Neural cell (in vitro differentiated cells): Measurements from ENCODE around the gene SAPCD1. TPM values are rescaled to one million over a fixed set of nuclear protein-coding genes. Genes with fewer than 3 reads are reported as not detected.

Experiments used
- H2AFZ ChIP-seq: fragments of 200-600, 300-800 bp; sonication (generic), shearing (Covaris generic); 2 replicates; pipeline ENCODE4 v1.6.0; 2014; ENCODE audit warnings: low read depth, mild to moderate bottlenecking, antibody characterized with exemption, low read length, moderate library complexity
- H3F3A ChIP-seq: fragments of 200-600 bp; shearing (Covaris generic); 2 replicates; pipeline ENCODE4 v1.6.1; 2016; ENCODE audit warnings: mild to moderate bottlenecking, moderate library complexity, mixed read lengths, antibody characterized with exemption, low read length; ENCODE audit not compliant: insufficient read depth, poor library complexity, severe bottlenecking
- H3K27ac ChIP-seq: fragments of 200-600, 300-800 bp; sonication (generic), shearing (Covaris generic); 2 replicates; pipeline ENCODE4 v1.5.1; 2014; ENCODE audit warnings: mild to moderate bottlenecking, low read length, moderate library complexity
- H3K27me3 ChIP-seq: fragments of 300-800, 200-600 bp; sonication (generic), shearing (Covaris generic); 2 replicates; pipeline ENCODE4 v1.6.0; 2014; ENCODE audit warnings: mild to moderate bottlenecking, low read depth, low read length, moderate library complexity; ENCODE audit not compliant: insufficient read depth
- H3K36me3 ChIP-seq: fragments of 300-800, 200-600 bp; sonication (generic), shearing (Covaris generic); 2 replicates; pipeline ENCODE4 v1.5.1; 2014; ENCODE audit warnings: mild to moderate bottlenecking, antibody characterized with exemption, low read length, moderate library complexity; ENCODE audit not compliant: insufficient read depth
- H3K4me2 ChIP-seq: fragments of 300-800, 200-600 bp; sonication (generic), shearing (Covaris generic); 2 replicates; pipeline ENCODE4 v1.6.0; 2014; ENCODE audit warnings: mild to moderate bottlenecking, low read length
- H3K4me3 ChIP-seq: fragments of 300-800, 200-600 bp; sonication (generic), shearing (Covaris generic); 2 replicates; pipeline ENCODE4 v1.5.1; 2014; ENCODE audit warnings: mild to moderate bottlenecking, low read length, moderate library complexity
- H3K79me2 ChIP-seq: fragments of 200-600 bp; shearing (Covaris generic); replicated peaks from 2 replicates; pipeline ENCODE4 v1.6.0; 2014; ENCODE audit warnings: mild to moderate bottlenecking, low read length, moderate library complexity; ENCODE audit not compliant: insufficient read depth
- H3K9ac ChIP-seq: fragments of 300-800, 200-600 bp; sonication (generic), shearing (Covaris generic); 2 replicates; pipeline ENCODE4 v1.6.1; 2016; ENCODE audit warnings: mild to moderate bottlenecking, low read length, mixed read lengths
- H3K9me2 ChIP-seq: fragments of 200-600 bp; shearing (Covaris generic); 2 replicates; pipeline ENCODE4 v1.6.1; 2016; ENCODE audit warnings: mild to moderate bottlenecking, low read length, mixed read lengths; ENCODE audit not compliant: insufficient read depth
- H3K9me3 ChIP-seq: fragments of 200-600, 300-800 bp; sonication (generic), shearing (Covaris generic); 2 replicates; pipeline ENCODE4 v1.6.1; 2016; ENCODE audit warnings: mild to moderate bottlenecking, mixed run types, low read length, moderate library complexity, mixed read lengths
- H4K20me1 ChIP-seq: fragments of 200-600 bp; shearing (Covaris generic); 2 replicates; pipeline ENCODE4 v1.6.1; 2016; ENCODE audit warnings: mild to moderate bottlenecking, mixed run types; ENCODE audit not compliant: insufficient read depth
- EP300 ChIP-seq: fragments of 450-650 bp; conservative IDR thresholded peaks from 2 replicates; pipeline ENCODE4 v1.6.1; 2014; ENCODE audit warnings: antibody characterized with exemption, mild to moderate bottlenecking, moderate library complexity; ENCODE audit not compliant: poor library complexity, severe bottlenecking
- EZH2 ChIP-seq: fragments of 200-600, 300-800 bp; shearing (Covaris generic), sonication (generic); IDR thresholded peaks from 2 replicates; pipeline ENCODE4 v1.6.1; 2014; ENCODE audit warnings: antibody characterized with exemption, low read length, borderline replicate concordance, mild to moderate bottlenecking; ENCODE audit not compliant: insufficient read depth, poor library complexity, severe bottlenecking
- MXI1 ChIP-seq: fragments of 450-650 bp; conservative IDR thresholded peaks from 2 replicates; pipeline ENCODE4 v1.6.1; 2014; ENCODE audit warnings: antibody characterized with exemption, mild to moderate bottlenecking; ENCODE audit not compliant: poor library complexity, severe bottlenecking
- POLR2AphosphoS5 ChIP-seq: IDR thresholded peaks from 2 replicates; pipeline ENCODE4 v1.6.1; 2012
- RAD21 ChIP-seq: fragments of 450-650 bp; conservative IDR thresholded peaks from 2 replicates; pipeline ENCODE4 v1.6.1; 2014; ENCODE audit warnings: antibody characterized with exemption, mild to moderate bottlenecking, moderate library complexity
- SMC3 ChIP-seq: fragments of 450-650 bp; conservative IDR thresholded peaks from 2 replicates; pipeline ENCODE4 v1.6.1; 2014; ENCODE audit warnings: antibody characterized with exemption, mild to moderate bottlenecking, moderate library complexity; ENCODE audit not compliant: poor library complexity
- TAF1 ChIP-seq: IDR thresholded peaks from 2 replicates; pipeline ENCODE4 v1.6.1; 2012; ENCODE audit warnings: low read depth
- polyA plus RNA-seq: library from polyadenylated mRNA; depleted of rRNA; stranded (reverse); fragments of >200 nt; gene quantifications from 2 replicates; pipeline ENCODE4 v1.2.3, GENCODE V29; 2014
- TF ChIP-seq, protein P1 (sequence below): IDR thresholded peaks from 2 replicates; pipeline ENCODE4 v1.6.1; 2012; ENCODE audit warnings: borderline replicate concordance
- TF ChIP-seq, protein P2 (sequence below): fragments of 450-650 bp; IDR thresholded peaks from 2 replicates; pipeline ENCODE4 v1.5.1; 2014; ENCODE audit warnings: antibody characterized with exemption, mild to moderate bottlenecking, moderate library complexity; ENCODE audit not compliant: poor library complexity, severe bottlenecking

The SAPCD1 gene
- polyA plus RNA-seq, 1 donor from 2014 or later = not detected

DNA sequence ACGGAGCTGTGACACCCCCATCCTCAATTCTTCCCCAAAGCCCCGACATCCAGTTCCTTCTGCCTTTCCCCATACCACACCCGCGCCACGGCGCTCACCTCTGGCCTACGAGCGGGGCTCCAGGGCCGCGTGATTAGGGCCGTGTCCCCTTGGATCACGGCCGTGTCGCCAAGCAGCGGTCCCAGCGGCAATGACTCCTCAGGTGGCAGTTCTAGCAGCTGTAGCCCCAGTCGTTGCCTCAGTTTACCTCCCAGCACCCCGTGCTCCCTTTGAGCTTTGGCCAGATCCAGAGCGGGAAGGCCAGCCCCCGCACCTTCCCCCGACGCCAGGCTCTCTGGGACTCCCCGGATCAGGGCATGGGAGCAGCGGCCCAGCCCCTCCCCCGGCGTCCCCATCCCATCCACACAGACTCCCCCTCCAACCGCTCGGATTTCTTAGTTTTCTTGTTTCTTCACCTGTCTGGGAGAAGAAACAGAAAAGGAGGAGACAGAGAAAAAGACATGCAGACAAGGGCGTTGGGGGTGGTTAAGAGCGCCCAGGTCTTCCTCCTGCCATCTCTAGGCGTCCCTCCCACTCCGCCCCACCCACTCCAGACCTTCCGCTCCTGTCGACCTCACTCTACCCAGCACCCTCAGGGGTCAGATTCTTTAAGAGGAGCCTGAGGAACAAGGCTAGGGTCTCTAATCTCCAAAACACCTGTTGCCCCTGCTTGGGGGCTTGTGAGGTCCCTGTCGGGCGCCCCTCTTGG lies 33.5 kb upstream of the SAPCD1 start, which contains the start of gene DDAH2:
TSS of gene DDAH2 (minus strand) at position 533 of the 748 bp plus-strand sequence. CDS start at position 395, 138 bp downstream.
- peak within 1 kb of the TSS; percentile 96 for H3K9ac ChIP-seq
- H3K27ac ChIP-seq = peak within 1 kb of the TSS; percentile 76
- peak within 1 kb of the TSS; percentile 92 for H3K4me3 ChIP-seq
- TF ChIP-seq POLR2AphosphoS5 (no peak), TAF1 (no peak), MXI1 (no peak), EZH2 (no peak)
- TF ChIP-seq, protein P1, sequence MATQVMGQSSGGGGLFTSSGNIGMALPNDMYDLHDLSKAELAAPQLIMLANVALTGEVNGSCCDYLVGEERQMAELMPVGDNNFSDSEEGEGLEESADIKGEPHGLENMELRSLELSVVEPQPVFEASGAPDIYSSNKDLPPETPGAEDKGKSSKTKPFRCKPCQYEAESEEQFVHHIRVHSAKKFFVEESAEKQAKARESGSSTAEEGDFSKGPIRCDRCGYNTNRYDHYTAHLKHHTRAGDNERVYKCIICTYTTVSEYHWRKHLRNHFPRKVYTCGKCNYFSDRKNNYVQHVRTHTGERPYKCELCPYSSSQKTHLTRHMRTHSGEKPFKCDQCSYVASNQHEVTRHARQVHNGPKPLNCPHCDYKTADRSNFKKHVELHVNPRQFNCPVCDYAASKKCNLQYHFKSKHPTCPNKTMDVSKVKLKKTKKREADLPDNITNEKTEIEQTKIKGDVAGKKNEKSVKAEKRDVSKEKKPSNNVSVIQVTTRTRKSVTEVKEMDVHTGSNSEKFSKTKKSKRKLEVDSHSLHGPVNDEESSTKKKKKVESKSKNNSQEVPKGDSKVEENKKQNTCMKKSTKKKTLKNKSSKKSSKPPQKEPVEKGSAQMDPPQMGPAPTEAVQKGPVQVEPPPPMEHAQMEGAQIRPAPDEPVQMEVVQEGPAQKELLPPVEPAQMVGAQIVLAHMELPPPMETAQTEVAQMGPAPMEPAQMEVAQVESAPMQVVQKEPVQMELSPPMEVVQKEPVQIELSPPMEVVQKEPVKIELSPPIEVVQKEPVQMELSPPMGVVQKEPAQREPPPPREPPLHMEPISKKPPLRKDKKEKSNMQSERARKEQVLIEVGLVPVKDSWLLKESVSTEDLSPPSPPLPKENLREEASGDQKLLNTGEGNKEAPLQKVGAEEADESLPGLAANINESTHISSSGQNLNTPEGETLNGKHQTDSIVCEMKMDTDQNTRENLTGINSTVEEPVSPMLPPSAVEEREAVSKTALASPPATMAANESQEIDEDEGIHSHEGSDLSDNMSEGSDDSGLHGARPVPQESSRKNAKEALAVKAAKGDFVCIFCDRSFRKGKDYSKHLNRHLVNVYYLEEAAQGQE = no peak
- peak within 1 kb of the TSS; percentile 97 for H2AFZ ChIP-seq
- no peaks in the 10 kb centered on the region for H3K27me3 ChIP-seq
- H3K79me2 ChIP-seq = peaks cover 24% of the 10 kb centered on the region
- H3K36me3 ChIP-seq = no peaks in the 10 kb centered on the region
- H3K9me2 ChIP-seq = no peaks in the 10 kb centered on the region
- peak within 1 kb of the TSS; percentile 92 for H3K4me2 ChIP-seq
- H4K20me1 ChIP-seq = no peaks in the 10 kb centered on the region
- no peaks in the 10 kb centered on the region for H3F3A ChIP-seq
- H3K9me3 ChIP-seq = no peaks in the 10 kb centered on the region

GRCh38 chr6:31729515-31729978 lies 32.9 kb upstream of the SAPCD1 start:
- no peaks in the 10 kb centered on the region for H3K9me2 ChIP-seq
- no peaks in the 10 kb centered on the region for H3K36me3 ChIP-seq
- H3K27ac ChIP-seq = peak overlapping the region; percentile 76
- H3K4me3 ChIP-seq = peak overlapping the region; percentile 92
- peak overlapping the region; percentile 96 for H3K9ac ChIP-seq
- H3F3A ChIP-seq = no peaks in the 10 kb centered on the region
- H2AFZ ChIP-seq = peak overlapping the region; percentile 97
- no peaks in the 10 kb centered on the region for H4K20me1 ChIP-seq
- TF ChIP-seq, protein P1 = peak; percentile 0
- TF ChIP-seq EZH2 (no peak), SMC3 (peak; percentile 80), EP300 (peak; percentile 15), TAF1 (no peak), POLR2AphosphoS5 (no peak), MXI1 (peak; percentile 52), RAD21 (peak; percentile 84)
- TF ChIP-seq, protein P2, sequence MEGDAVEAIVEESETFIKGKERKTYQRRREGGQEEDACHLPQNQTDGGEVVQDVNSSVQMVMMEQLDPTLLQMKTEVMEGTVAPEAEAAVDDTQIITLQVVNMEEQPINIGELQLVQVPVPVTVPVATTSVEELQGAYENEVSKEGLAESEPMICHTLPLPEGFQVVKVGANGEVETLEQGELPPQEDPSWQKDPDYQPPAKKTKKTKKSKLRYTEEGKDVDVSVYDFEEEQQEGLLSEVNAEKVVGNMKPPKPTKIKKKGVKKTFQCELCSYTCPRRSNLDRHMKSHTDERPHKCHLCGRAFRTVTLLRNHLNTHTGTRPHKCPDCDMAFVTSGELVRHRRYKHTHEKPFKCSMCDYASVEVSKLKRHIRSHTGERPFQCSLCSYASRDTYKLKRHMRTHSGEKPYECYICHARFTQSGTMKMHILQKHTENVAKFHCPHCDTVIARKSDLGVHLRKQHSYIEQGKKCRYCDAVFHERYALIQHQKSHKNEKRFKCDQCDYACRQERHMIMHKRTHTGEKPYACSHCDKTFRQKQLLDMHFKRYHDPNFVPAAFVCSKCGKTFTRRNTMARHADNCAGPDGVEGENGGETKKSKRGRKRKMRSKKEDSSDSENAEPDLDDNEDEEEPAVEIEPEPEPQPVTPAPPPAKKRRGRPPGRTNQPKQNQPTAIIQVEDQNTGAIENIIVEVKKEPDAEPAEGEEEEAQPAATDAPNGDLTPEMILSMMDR = peak; percentile 95
- H3K4me2 ChIP-seq = peak overlapping the region; percentile 92
- peaks cover 24% of the 10 kb centered on the region for H3K79me2 ChIP-seq
- H3K27me3 ChIP-seq = no peaks in the 10 kb centered on the region
- H3K9me3 ChIP-seq = no peaks in the 10 kb centered on the region
